ENCODE data around the gene OR51I1.

Gene OR51I1

GRCh38 chr11:5423131-5423530, 18.2 kb downstream of the OR51I1 start:
- H3K36me3 Mint-ChIP-seq, result peaks cover 0 to 1% of the 10 kb centered on the region in 2 donors
- H3K27ac Mint-ChIP-seq, result no peak overlapping the region
- DNase-seq (no peak), ATAC-seq (replicated peaks) (no peak)
- H3K4me1 Mint-ChIP-seq, result no peaks in the 10 kb centered on the region
- H3K27me3 Mint-ChIP-seq, result peaks cover 13 to 16% of the 10 kb centered on the region in 2 donors
- peaks cover 2 to 4% of the 10 kb centered on the region in 2 donors for H3K9me3 Mint-ChIP-seq
- H3K4me3 Mint-ChIP-seq, result no peak overlapping the region

GRCh38 chr11:5421811-5422210, 19.5 kb downstream of the OR51I1 start, which contains the start of gene OR51Q1:
Gene OR51Q1 (plus strand): TSS chr11:5422111. CDS start chr11:5422201, 90 bp downstream.
- Mint-ChIP-seq H3K27ac (no peak within 1 kb of the TSS), H3K4me3 (no peak within 1 kb of the TSS), H3K9me3 (peaks cover 2 to 4% of the 10 kb centered on the region in 2 donors), H3K27me3 (peaks cover 8 to 11% of the 10 kb centered on the region in 2 donors), H3K4me1 (no peaks in the 10 kb centered on the region), H3K36me3 (peaks cover 0 to 1% of the 10 kb centered on the region in 2 donors)
- ATAC-seq (replicated peaks) (no peak), DNase-seq (no peak)

- peaks cover 2 to 4% of the 10 kb centered on the region in 2 donors for H3K9me3 Mint-ChIP-seq
- no peak for DNase-seq
- ATAC-seq (replicated peaks), result no peak
- peaks cover 6 to 11% of the 10 kb centered on the region in 2 donors for H3K27me3 Mint-ChIP-seq
- no peak overlapping the region for H3K27ac Mint-ChIP-seq
- H3K4me3 Mint-ChIP-seq, result no peak overlapping the region
- peaks cover 0 to 1% of the 10 kb centered on the region in 2 donors for H3K36me3 Mint-ChIP-seq
- H3K4me1 Mint-ChIP-seq, result no peaks in the 10 kb centered on the region
Observed at GRCh38 chr11:5420993-5421392, 20.3 kb downstream of the OR51I1 start.

GRCh38 chr11:5405173-5405572, 36.1 kb downstream of the OR51I1 start:
- DNase-seq, result no peak
- Mint-ChIP-seq H3K4me1 (no peaks in the 10 kb centered on the region), H3K36me3 (no peaks in the 10 kb centered on the region), H3K9me3 (no peaks in the 10 kb centered on the region), H3K4me3 (no peak overlapping the region), H3K27ac (no peak overlapping the region), H3K27me3 (peaks cover 6 to 20% of the 10 kb centered on the region in 2 donors)
- no peak for ATAC-seq (replicated peaks)

GRCh38 chr11:5398936-5399335, 42.4 kb downstream of the OR51I1 start:
- H3K27ac Mint-ChIP-seq, result no peak overlapping the region
- H3K4me1 Mint-ChIP-seq, result no peaks in the 10 kb centered on the region
- peaks cover 0 to 4% of the 10 kb centered on the region in 2 donors for H3K9me3 Mint-ChIP-seq
- no peak for ATAC-seq (replicated peaks)
- no peaks in the 10 kb centered on the region for H3K36me3 Mint-ChIP-seq
- no peak for DNase-seq
- H3K27me3 Mint-ChIP-seq, result peaks cover 0 to 4% of the 10 kb centered on the region in 2 donors
- no peak overlapping the region for H3K4me3 Mint-ChIP-seq

- Mint-ChIP-seq H3K36me3 (no peaks in the 10 kb centered on the region), H3K9me3 (peaks cover 0 to 4% of the 10 kb centered on the region in 2 donors), H3K4me1 (no peaks in the 10 kb centered on the region), H3K27me3 (peaks cover 5 to 8% of the 10 kb centered on the region in 2 donors), H3K4me3 (no peak overlapping the region), H3K27ac (no peak overlapping the region)
- DNase-seq, result no peak
- no peak for ATAC-seq (replicated peaks)
Observed at GRCh38 chr11:5394091-5394490, 47.2 kb downstream of the OR51I1 start.

All from stimulated activated naive B cell treated with anti-CD40 and anti-IgM and Interleukin-4, amounts not matched to agents 10 μg/mL and 1 μg/mL and 100 μg/mL, for 72 hours (primary cell).